H9 (cell line): ENCODE measurements around the gene EQTN. TPM values are rescaled to one million over a fixed set of nuclear protein-coding genes. Genes with fewer than 3 reads are reported as not detected.
A peak's percentile ranks its signal among the peaks of the same experiment; 100 is the strongest.

Source experiments
- DNase-seq: peaks from one replicate; pipeline ENCODE4 v3.0.0-alpha.2; 2017
- H2AFZ ChIP-seq: one replicate; pipeline ENCODE4 v1.6.1; 2013; ENCODE audit warnings: mild to moderate bottlenecking, low read length, control low read depth, moderate library complexity
- H2AK5ac ChIP-seq: 2 replicates; pipeline ENCODE4 v1.6.1; 2013; ENCODE audit warnings: low read length, control low read depth, mixed read lengths; ENCODE audit not compliant: insufficient read length
- H2BK120ac ChIP-seq: one replicate; pipeline ENCODE4 v1.6.1; 2013; ENCODE audit warnings: low read depth, mild to moderate bottlenecking, low read length, control low read depth, inconsistent platforms; ENCODE audit not compliant: poor library complexity, severe bottlenecking
- H2BK12ac ChIP-seq: 2 replicates; pipeline ENCODE4 v1.6.1; 2013; ENCODE audit warnings: low read length, control low read depth, mixed read lengths, low read depth; ENCODE audit not compliant: insufficient read length
- H2BK15ac ChIP-seq: 2 replicates; pipeline ENCODE4 v1.6.1; 2013; ENCODE audit warnings: low read depth, low read length, control low read depth
- H2BK20ac ChIP-seq: one replicate; pipeline ENCODE4 v1.6.1; 2013; ENCODE audit warnings: low read depth, mild to moderate bottlenecking, low read length, control low read depth, inconsistent platforms; ENCODE audit not compliant: poor library complexity, severe bottlenecking
- H2BK5ac ChIP-seq: 2 replicates; pipeline ENCODE4 v1.6.1; 2013; ENCODE audit warnings: low read length, control low read depth, mixed read lengths; ENCODE audit not compliant: insufficient read length
- H3K14ac ChIP-seq: 2 replicates; pipeline ENCODE4 v1.6.1; 2013; ENCODE audit warnings: low read length, control low read depth; ENCODE audit not compliant: insufficient read depth
- H3K18ac ChIP-seq: 2 replicates; pipeline ENCODE4 v1.6.1; 2013; ENCODE audit warnings: low read depth, mild to moderate bottlenecking, mixed read lengths, low read length, control low read depth; ENCODE audit not compliant: insufficient read length
- H3K23ac ChIP-seq: 2 replicates; pipeline ENCODE4 v1.6.1; 2013; ENCODE audit warnings: low read length, control low read depth, mixed read lengths, low read depth; ENCODE audit not compliant: insufficient read length
- H3K23me2 ChIP-seq: 2 replicates; pipeline ENCODE4 v1.6.1; 2013; ENCODE audit warnings: low read depth, mild to moderate bottlenecking, mixed read lengths, low read length, control low read depth; ENCODE audit not compliant: insufficient read length, poor library complexity, severe bottlenecking
- H3K27ac ChIP-seq: 2 replicates; pipeline ENCODE4 v1.5.1; 2013; ENCODE audit warnings: low read length, control low read depth, mixed read lengths, low read depth; ENCODE audit not compliant: insufficient read length
- H3K27me3 ChIP-seq: 2 replicates; pipeline ENCODE4 v1.6.1; 2013; ENCODE audit warnings: low read length, control low read depth, inconsistent platforms; ENCODE audit not compliant: insufficient read depth
- H3K4ac ChIP-seq: 2 replicates; pipeline ENCODE4 v1.6.1; 2013; ENCODE audit warnings: low read depth, mild to moderate bottlenecking, control low read depth, inconsistent platforms, low read length, moderate library complexity
- H3K4me1 ChIP-seq: 2 replicates; pipeline ENCODE4 v1.6.1; 2013; ENCODE audit warnings: low read length, control low read depth, inconsistent platforms; ENCODE audit not compliant: insufficient read depth
- H3K4me2 ChIP-seq: 2 replicates; pipeline ENCODE4 v1.6.1; 2013; ENCODE audit warnings: low read length, control low read depth, mixed read lengths; ENCODE audit not compliant: insufficient read length, insufficient read depth
- H3K56ac ChIP-seq: 2 replicates; pipeline ENCODE4 v1.6.1; 2013; ENCODE audit warnings: low read depth, mild to moderate bottlenecking, mixed read lengths, low read length, control low read depth; ENCODE audit not compliant: insufficient read length
- H3K79me1 ChIP-seq: 2 replicates; pipeline ENCODE4 v1.6.1; 2013; ENCODE audit warnings: low read depth, mild to moderate bottlenecking, moderate library complexity, low read length, control low read depth, inconsistent platforms; ENCODE audit not compliant: insufficient read depth, poor library complexity, severe bottlenecking
- H3K79me2 ChIP-seq: 2 replicates; pipeline ENCODE4 v1.6.1; 2013; ENCODE audit warnings: low read length, control low read depth, inconsistent platforms; ENCODE audit not compliant: insufficient read depth
- H3K9ac ChIP-seq: 2 replicates; pipeline ENCODE4 v1.6.1; 2013; ENCODE audit warnings: low read length, control low read depth, mixed read lengths; ENCODE audit not compliant: insufficient read length; ENCODE audit errors: extremely low read depth
- H3K9me3 ChIP-seq: one replicate; pipeline ENCODE4 v1.6.1; 2013; ENCODE audit warnings: low read depth, low read length, inconsistent platforms; ENCODE audit not compliant: control insufficient read depth
- H3T11ph ChIP-seq: one replicate; pipeline ENCODE4 v1.6.1; 2013; ENCODE audit warnings: mild to moderate bottlenecking, low read length, control low read depth, inconsistent platforms
- H4K20me1 ChIP-seq: one replicate; pipeline ENCODE4 v1.6.1; 2013; ENCODE audit not compliant: control insufficient read depth, insufficient read length, insufficient read depth
- H4K5ac ChIP-seq: 2 replicates; pipeline ENCODE4 v1.6.1; 2013; ENCODE audit warnings: low read depth, mild to moderate bottlenecking, mixed read lengths, low read length, control low read depth; ENCODE audit not compliant: insufficient read length
- H4K8ac ChIP-seq: replicated peaks from 2 replicates; pipeline ENCODE4 v1.6.1; 2013; ENCODE audit warnings: low read length, control low read depth, mixed read lengths, low read depth; ENCODE audit not compliant: insufficient read length
- H4K91ac ChIP-seq: 2 replicates; pipeline ENCODE4 v1.6.1; 2013; ENCODE audit warnings: low read depth, mild to moderate bottlenecking, moderate library complexity, mixed read lengths, low read length, control low read depth; ENCODE audit not compliant: insufficient read length
- H3K27ac Mint-ChIP-seq, 3 experiments: 2 replicates in 2 of 3; 3 replicates in 1 of 3; pipeline ENCODE4 v1.8.0; 2020 to 2021; ENCODE audit warnings: mixed read lengths in 3 of 3, mild to moderate bottlenecking in 1 of 3, moderate library complexity in 1 of 3
- H3K27me3 Mint-ChIP-seq: 2 replicates; pipeline ENCODE4 v1.8.0; 2021; ENCODE audit warnings: low read depth, mild to moderate bottlenecking, moderate library complexity, mixed read lengths
- H3K36me3 Mint-ChIP-seq, 3 experiments: 2 replicates in 2 of 3; 3 replicates in 1 of 3; pipeline ENCODE4 v1.8.0; 2020 to 2021; ENCODE audit warnings: low read depth in 3 of 3, mixed read lengths in 3 of 3; ENCODE audit not compliant: insufficient read depth in 1 of 3
- H3K4me1 Mint-ChIP-seq, 2 experiments: 2 replicates each; pipeline ENCODE4 v1.8.0; 2020; ENCODE audit warnings: mixed read lengths in 2 of 2
- H3K4me3 Mint-ChIP-seq, 2 experiments: 2 replicates in 1 of 2; 3 replicates in 1 of 2; pipeline ENCODE4 v1.8.0; 2020 to 2021; ENCODE audit warnings: mild to moderate bottlenecking in 2 of 2, mixed read lengths in 2 of 2, moderate library complexity in 1 of 2
- H3K9me3 Mint-ChIP-seq, 2 experiments: 2 replicates in 1 of 2; 3 replicates in 1 of 2; pipeline ENCODE4 v1.8.0; 2020; ENCODE audit warnings: mild to moderate bottlenecking in 2 of 2, mixed read lengths in 2 of 2, moderate library complexity in 1 of 2
- WGBS: extraction: QIAGEN DNeasy Blood & Tissue Kit; methylation state at CpG from one replicate; pipeline ENCODE4 v1.1.7; 2013; ENCODE audit warnings: missing lambda C conversion rate, low lambda C conversion rate, mixed read lengths; ENCODE audit not compliant: insufficient read length; ENCODE audit errors: extremely low coverage; 5-methylcytosine and 5-hydroxymethylcytosine counted together
- total RNA-seq: library from RNA; stranded (reverse); gene quantifications from 2 replicates; pipeline ENCODE4 v1.2.1, GENCODE V29; 2021
- TF ChIP-seq, protein P1 (sequence below): fragments of 200-600 bp; sonication (generic); conservative IDR thresholded peaks from 3 replicates; pipeline ENCODE4 v1.8.0; 2021; ENCODE audit warnings: antibody characterized with exemption, mild to moderate bottlenecking

EQTN gene
- total RNA-seq, 1 experiment from 2014 or later = not detected

DNA sequence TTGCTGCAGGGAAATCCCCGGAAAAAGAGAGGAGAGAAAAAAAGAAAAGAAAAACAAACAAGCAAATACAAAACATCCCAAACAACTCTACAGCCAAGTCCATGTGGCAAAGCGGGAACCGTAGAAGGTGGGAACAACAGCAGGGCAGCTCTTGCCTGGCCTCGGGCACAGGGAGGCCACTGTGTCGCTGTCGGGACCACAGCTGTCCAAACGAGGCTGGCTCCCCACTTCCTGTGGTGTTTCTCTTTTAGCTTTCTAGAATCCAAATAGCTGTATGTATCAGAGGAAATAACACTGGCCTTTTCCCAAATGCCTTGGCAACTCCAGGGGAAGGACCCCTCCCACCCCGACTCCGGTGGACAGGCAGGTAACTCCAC, 41.6 kb upstream of the EQTN start:
- no peaks in the 10 kb centered on the region for H3K27me3 ChIP-seq
- no peak overlapping the region for H2BK20ac ChIP-seq
- H2BK12ac ChIP-seq = no peak overlapping the region
- H3K4me3 Mint-ChIP-seq = no peak overlapping the region
- no peaks in the 10 kb centered on the region for H3K79me2 ChIP-seq
- H2AK5ac ChIP-seq = no peak overlapping the region
- H2AFZ ChIP-seq = no peak overlapping the region
- no peak overlapping the region for H3K4me2 ChIP-seq
- no peaks in the 10 kb centered on the region for H3K27me3 Mint-ChIP-seq
- no peak overlapping the region for H2BK120ac ChIP-seq
- no peak overlapping the region for H3K14ac ChIP-seq
- peaks cover 8 to 11% of the 10 kb centered on the region in 2 experiments for H3K9me3 Mint-ChIP-seq
- TF ChIP-seq, protein P1, sequence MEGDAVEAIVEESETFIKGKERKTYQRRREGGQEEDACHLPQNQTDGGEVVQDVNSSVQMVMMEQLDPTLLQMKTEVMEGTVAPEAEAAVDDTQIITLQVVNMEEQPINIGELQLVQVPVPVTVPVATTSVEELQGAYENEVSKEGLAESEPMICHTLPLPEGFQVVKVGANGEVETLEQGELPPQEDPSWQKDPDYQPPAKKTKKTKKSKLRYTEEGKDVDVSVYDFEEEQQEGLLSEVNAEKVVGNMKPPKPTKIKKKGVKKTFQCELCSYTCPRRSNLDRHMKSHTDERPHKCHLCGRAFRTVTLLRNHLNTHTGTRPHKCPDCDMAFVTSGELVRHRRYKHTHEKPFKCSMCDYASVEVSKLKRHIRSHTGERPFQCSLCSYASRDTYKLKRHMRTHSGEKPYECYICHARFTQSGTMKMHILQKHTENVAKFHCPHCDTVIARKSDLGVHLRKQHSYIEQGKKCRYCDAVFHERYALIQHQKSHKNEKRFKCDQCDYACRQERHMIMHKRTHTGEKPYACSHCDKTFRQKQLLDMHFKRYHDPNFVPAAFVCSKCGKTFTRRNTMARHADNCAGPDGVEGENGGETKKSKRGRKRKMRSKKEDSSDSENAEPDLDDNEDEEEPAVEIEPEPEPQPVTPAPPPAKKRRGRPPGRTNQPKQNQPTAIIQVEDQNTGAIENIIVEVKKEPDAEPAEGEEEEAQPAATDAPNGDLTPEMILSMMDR = no peak
- no peak overlapping the region for H3K9ac ChIP-seq
- H4K8ac ChIP-seq = no peak overlapping the region
- H3T11ph ChIP-seq = no peak overlapping the region
- H4K5ac ChIP-seq = no peak overlapping the region
- WGBS = no CpG with 5 or more reads among the region's 9 CpGs
- H3K27ac Mint-ChIP-seq = peak overlapping the region in 1 of 3 experiments; percentile 59; a peak in 1 of 7 replicates
- no peak overlapping the region for H3K27ac ChIP-seq
- H3K4ac ChIP-seq = no peak overlapping the region
- H3K36me3 Mint-ChIP-seq = peaks cover 7 to 15% (median 9%) of the 10 kb centered on the region in 3 experiments
- H4K20me1 ChIP-seq = no peaks in the 10 kb centered on the region
- H3K18ac ChIP-seq = no peak overlapping the region
- no peaks in the 10 kb centered on the region for H3K79me1 ChIP-seq
- H4K91ac ChIP-seq = no peak overlapping the region
- no peak overlapping the region for H2BK15ac ChIP-seq
- peaks cover 30 to 55% of the 10 kb centered on the region in 2 experiments for H3K4me1 Mint-ChIP-seq
- H3K56ac ChIP-seq = no peak overlapping the region
- H2BK5ac ChIP-seq = no peak overlapping the region
- H3K4me1 ChIP-seq = peaks cover 17% of the 10 kb centered on the region
- no peaks in the 10 kb centered on the region for H3K23me2 ChIP-seq
- no peaks in the 10 kb centered on the region for H3K9me3 ChIP-seq
- no peak overlapping the region for H3K23ac ChIP-seq
- DNase-seq = no peak
